ENCODE measurements around the gene AFF3.
A peak's percentile ranks its signal among the peaks of the same experiment; 100 is the strongest.
"Not testable (repeated sequence)": the region's sequence is repeated elsewhere in the genome, so short reads cannot be mapped to it uniquely, and the experiment has no call there.

Gene AFF3, protein sequence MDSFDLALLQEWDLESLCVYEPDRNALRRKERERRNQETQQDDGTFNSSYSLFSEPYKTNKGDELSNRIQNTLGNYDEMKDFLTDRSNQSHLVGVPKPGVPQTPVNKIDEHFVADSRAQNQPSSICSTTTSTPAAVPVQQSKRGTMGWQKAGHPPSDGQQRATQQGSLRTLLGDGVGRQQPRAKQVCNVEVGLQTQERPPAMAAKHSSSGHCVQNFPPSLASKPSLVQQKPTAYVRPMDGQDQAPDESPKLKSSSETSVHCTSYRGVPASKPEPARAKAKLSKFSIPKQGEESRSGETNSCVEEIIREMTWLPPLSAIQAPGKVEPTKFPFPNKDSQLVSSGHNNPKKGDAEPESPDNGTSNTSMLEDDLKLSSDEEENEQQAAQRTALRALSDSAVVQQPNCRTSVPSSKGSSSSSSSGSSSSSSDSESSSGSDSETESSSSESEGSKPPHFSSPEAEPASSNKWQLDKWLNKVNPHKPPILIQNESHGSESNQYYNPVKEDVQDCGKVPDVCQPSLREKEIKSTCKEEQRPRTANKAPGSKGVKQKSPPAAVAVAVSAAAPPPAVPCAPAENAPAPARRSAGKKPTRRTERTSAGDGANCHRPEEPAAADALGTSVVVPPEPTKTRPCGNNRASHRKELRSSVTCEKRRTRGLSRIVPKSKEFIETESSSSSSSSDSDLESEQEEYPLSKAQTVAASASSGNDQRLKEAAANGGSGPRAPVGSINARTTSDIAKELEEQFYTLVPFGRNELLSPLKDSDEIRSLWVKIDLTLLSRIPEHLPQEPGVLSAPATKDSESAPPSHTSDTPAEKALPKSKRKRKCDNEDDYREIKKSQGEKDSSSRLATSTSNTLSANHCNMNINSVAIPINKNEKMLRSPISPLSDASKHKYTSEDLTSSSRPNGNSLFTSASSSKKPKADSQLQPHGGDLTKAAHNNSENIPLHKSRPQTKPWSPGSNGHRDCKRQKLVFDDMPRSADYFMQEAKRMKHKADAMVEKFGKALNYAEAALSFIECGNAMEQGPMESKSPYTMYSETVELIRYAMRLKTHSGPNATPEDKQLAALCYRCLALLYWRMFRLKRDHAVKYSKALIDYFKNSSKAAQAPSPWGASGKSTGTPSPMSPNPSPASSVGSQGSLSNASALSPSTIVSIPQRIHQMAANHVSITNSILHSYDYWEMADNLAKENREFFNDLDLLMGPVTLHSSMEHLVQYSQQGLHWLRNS (N-terminal part only)

DNA sequence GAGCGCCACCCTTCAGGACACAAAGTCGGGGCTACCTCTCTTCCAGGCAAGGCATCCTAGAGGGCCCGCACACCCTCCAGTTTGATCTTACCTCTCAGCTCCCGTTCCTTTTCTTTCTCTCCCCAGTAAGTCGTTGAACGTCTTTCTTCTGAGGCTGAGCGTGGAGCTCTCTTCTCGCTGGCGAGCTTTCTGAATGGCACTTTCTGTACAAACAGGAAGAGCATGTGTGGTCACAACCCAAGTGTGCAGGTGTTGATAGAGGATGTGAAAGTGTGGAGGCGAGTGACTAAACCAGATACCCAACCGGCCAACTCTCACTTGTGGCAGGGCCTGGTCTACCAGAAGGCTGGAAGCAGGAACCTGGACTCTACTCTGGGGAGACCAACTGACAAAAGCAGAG lies at the start of gene AFF3:
Gene AFF3 (minus strand): TSS at position 198 of the 400 bp plus-strand sequence. CDS start 38,136 bp downstream, outside the sequence.
- no peak for DNase-seq (ENCODE audit: low read depth, low spot score)

DNA sequence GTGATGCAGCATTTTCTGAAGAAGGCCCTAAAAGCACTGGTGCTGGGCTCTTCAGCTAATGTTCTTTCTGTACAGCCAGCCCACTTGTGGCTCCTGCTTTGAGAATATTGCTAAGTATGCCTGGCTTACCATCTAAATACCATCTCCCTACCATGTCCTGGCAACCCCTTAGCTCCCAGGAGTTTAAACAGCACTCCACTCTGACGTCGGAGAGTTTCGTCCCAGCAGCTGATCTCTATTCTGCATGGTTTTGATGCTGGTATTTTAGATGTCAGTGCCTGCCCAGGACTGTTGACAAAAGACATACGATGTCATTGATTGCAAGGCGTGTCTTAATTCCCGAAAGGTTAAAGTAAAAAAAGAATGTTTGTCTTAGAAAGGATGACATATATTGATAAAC lies 47.0 kb upstream of the AFF3 start:
- no peak for DNase-seq (ENCODE audit: low read depth, low spot score)

DNA sequence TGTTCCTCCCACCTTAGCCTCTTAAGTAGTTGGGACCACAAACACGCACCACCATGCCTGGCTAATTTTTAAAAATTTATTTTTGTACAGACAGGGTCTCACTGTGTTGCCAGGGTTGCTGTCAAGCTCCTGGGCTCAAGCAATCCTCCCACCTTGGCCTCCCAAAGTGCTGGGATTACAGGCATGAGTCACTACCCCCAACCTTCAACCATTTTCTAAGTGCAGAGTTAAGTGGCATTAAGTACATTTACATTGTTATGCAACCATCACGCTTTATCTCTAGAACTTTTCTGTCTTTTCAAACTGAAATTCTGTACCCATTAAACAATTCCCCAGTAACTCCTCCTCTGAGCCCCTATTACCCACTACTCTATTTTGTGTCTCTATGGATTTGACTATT lies 45.9 kb upstream of the AFF3 start:
- DNase-seq (ENCODE audit: low read depth, low spot score): no peak

DNA sequence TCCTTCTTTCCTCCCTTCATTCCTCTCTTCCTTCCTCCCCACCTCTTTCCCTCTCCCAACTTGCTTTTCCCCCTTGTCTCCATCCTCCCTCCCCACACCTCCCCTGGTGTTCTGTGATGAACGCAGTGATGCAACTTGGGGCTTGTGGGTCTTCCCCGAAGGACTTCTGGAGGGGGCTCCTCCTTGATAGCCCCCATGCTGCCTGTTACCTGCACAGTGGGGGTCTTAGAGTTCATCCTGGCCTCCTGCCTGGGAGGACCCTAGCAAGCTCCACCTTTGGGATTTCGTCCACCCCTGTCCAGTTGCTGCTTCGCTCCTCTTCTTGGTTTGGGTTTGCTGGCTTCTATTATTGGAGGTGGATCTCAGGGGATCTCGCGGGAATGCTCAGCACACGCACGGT lies 43.7 kb upstream of the AFF3 start:
- no peak for DNase-seq (ENCODE audit: low read depth, low spot score)

DNA sequence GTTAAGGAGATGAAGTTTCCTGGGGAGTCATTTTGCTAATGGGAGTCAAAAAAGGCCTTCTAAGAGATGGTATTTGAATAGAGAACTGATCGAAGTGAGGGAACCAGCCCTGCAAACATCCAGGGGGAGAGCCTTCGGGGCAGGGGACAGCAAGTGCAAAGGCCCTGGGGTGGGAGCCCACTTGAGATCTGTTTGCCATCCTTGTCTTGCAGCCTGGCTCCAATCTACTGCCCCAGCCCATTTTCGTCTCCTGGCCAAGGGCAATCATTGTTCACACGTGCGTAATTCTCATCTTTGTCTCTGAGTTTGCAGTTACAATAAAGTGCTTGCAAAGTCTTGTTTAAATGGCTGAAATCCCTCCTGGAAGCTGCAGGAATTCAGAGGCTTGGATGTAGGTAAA lies 43.1 kb upstream of the AFF3 start:
- no peak for DNase-seq (ENCODE audit: low read depth, low spot score)

DNA sequence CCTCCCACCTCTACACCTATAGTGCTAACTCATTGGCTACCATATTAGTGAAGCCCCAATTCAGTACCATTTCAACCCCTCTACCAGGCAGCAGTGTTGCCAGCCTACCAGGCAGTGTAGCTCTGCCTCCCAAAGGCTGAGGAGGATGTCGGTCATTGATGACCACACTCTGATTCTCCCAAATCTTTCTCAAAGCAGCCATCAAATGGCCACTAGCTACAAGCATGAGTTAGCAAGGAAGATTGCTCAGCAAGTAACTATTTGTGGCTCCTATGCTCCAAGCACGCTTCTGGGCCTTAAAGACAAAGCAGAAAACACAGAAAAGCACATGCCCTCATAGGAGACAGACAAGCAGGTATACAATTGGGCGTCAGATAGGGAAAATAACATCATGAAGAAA lies 42.7 kb upstream of the AFF3 start:
- DNase-seq (ENCODE audit: low read depth, low spot score): no peak

DNA sequence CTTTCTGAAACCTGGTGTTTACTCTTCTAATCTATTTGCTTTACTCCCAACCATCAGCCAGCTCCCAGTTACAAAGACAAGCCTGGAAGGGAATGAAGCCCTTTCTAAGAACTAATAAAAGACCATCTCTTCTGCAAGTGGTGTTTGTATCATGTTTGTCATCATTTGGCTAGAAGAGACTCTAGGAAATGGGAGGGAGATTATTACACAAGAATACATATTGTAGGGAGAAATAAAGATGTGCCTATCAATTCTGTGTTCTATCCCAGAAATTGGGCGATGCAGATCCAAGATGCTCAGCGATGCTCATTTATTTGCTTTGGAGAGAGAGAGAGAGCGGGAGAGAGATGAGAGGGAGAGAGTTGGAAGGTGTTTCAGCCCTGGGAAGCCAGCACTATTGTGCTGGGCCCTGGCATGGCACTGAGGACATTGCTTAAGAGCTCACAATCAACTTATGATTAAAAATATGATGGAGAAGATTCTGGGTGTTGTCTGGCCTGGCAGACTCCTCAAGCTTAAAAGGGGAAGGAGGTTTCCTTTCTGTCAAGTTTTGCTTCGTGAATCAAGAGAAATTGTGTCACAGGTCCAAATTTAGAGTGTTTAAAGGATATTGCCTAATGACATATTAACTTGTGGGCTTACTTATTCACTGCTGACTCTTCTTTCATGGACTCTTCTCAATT lies 41.8 kb upstream of the AFF3 start:
- DNase-seq (ENCODE audit: low read depth, low spot score): no peak

DNA sequence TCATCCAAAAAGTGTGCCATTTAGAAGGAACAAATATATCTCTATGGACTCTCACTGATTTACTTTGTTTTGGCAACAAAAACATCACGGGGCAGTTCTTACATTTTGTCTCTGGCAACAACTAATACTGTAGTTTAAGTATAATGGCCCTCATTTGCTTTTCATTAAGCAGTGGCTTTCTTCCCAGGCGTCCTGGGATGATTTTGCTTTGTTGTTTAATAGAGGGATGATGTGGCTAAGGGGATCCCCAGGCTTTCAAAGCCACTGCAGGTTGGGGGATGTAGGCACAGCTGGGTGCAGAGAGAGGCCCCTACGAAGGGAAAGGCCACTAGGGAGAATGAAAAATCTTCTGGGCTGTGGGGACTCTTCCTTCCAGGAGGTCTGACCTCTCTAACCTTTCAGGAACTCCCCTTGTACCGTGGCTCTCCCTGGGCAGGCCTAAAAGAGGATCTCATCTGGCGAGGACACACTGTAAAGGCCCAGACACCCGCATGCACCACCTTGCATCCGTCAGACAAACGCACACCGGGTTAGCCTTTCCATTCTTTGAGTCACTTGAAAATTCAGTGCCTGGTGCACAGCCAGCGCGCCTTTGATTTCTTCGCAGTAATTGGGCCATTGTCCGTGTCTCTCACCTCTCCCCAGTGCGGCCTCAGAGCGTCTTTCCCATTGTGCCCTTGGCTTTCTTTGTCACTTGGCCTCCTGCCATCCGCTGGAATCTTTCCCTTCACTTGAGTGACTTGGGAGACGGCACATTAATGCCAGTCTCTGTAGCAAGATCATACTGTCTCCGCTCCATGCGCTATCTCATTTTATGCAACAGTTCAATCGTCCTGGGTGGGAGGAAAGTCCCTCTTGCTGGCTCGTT lies 40.3 kb upstream of the AFF3 start:
- no peak for DNase-seq (ENCODE audit: low read depth, low spot score)

DNA sequence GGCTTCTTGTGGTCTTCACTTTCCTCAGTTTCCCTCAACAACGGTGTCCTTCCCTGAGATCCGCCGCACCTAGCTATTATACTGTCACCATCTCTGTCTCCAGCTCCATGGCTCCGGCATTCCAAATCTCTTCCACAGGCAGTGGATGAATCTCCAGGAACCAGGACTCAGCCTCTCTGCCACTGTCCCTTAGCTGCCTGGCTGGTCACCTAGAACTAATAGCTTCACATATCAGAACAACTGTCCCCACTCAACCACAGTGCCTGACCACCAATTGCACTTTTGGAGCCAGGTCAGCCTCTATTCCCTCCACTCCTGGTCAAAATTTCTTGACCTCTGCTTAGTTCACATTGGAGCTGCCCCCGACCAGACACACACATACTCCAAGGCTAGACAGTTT lies 38.1 kb upstream of the AFF3 start:
- no peak for DNase-seq (ENCODE audit: low read depth, low spot score)

DNA sequence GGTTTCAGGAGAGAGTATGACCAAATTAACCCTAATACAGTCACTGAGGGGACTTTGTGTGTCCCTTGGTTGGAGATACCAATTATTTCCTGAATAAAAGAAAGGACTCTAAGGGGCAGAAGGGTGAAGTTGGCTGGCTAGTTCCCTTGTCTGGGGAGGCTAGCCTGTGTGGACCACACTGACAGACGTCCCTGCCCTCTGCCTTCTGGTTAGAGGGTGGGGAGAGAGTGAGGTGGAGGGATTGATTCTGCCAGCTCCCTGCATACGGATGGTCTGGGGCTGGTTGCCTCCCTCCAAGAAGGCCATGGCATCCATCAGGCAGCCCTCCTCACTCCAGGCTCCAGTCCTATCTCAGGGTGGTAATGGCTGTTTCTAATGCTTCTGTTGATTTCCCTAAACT lies 37.4 kb upstream of the AFF3 start:
- no peak for DNase-seq (ENCODE audit: low read depth, low spot score)

DNA sequence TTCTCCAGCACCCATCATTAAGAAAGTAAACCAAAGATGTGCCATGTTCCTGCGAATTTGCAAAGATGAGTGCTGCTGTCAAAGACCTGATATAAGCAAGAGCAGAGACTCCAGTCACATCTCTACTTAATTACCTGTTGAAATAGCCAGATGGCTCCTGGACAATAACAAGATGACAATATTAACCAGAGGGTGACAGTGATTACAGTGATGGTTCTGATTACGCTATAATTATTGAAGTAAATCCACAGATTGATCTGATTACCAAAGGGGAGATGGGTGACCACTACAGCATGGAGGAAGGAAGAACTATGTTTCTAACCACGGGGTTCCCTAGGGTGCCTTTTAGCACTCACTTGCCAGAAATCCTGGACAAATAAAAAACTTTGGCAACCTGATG lies 36.5 kb upstream of the AFF3 start:
- DNase-seq (ENCODE audit: low read depth, low spot score): no peak

DNA sequence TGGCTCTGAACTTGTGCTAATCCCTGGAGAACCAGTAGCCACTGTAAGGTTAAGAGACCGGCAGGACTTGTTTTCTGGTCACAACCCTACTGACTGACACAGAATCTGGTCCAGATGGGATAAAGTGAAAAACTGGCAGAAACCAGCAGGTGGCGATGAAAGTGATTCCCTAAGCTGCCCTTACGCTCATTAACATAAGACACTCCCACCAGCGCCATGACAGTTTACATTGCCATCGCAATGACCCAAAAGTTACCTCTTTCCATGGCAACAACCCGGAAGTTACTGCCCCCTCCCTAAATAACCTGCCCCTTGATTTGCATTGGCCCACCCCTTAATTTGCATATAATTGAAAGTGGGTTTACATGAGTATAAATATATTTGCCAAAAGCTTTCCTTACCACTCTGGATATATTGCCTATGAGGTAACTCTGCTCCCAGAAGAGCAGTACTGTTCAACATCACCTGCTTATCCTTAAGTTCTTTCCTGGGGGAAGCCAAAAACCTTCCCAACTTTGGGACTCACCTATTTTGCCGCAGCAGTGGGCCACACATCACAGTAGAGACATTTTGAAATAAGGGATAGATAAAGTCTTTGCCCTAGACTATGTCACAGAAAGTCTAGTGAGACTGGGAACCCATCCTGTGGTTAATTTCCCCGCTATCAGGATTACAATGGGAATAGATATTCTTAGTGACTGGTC lies 35.8 kb upstream of the AFF3 start:
- DNase-seq (ENCODE audit: low read depth, low spot score): peak; percentile 90

DNA sequence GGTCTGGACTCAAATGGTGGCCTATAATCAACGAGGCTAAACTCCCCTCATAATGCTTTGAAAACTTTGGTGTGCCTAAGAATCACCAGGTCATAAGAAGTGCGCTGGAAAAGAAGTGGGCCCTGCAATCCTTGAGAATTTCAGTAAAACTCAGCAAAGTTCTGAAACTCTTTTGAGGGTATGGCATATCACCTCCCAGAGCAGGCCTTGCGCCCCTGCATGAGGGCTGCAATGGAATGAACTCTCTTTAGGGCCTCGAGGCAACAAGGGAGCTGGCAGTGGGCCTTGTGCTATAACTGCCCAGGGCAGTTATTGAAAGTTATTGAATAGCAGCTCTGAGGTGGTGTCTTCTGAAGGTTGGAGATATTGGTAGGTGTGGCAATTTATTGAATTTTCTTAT lies 34.5 kb upstream of the AFF3 start:
- no peak for DNase-seq (ENCODE audit: low read depth, low spot score)

DNA sequence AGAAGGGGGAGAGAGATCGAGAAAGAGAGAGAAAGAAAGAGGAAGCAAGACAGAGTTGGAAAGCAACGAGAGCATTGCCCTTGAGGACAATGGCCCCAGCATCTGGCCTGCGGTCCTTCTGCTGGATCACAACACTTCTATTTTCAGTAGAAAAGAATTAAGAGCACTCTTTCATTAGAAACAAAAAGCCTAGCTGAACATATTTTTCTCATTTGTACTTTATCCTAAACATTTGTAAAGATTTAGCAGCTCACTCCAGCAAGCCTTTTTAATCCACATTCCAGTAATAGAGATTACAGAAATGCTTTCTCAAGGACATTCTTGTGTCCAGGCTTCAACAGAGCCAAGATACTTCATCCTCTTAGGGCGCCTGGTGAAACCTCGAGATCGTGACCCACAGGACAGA lies 31.6 kb upstream of the AFF3 start:
- DNase-seq (ENCODE audit: low read depth, low spot score): no peak

DNA sequence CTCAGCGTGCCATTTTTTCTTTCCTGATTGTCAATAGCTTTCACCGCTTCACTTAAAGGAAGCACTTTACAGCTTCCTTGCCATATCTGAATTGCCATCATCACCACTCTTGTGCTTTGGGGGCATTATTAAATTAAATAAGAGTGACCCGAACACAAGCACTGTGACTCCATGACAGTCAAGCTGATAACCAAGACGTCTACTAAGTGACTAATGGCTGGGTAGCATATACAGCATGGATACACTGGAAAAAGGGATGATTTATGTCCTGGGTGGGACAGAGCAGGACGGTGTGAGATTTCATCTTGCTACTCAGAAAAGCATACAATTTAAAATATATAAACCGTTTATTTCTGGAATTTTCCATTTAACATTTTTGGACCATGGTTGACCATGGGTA lies 24.3 kb upstream of the AFF3 start:
- no peak for DNase-seq (ENCODE audit: low read depth, low spot score)

DNA sequence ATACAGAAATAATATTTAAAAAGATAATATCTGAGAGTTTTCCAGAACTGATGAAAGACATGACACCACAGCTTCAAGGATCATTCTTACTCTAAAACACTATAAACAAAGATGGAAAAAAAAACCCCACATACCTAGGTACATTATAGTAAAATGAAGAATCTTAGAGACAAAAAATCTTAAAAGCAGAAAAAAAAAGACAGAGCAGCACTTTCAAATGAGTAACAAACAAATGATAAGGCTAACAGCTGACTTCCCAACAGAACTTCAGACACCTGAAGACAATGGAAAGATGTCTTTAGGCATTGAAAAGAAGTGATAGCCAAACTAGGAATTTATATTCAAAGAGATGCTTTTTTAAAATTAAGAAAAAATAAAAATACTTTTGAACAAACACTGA lies 21.2 kb upstream of the AFF3 start:
- DNase-seq (ENCODE audit: low read depth, low spot score): no peak

DNA sequence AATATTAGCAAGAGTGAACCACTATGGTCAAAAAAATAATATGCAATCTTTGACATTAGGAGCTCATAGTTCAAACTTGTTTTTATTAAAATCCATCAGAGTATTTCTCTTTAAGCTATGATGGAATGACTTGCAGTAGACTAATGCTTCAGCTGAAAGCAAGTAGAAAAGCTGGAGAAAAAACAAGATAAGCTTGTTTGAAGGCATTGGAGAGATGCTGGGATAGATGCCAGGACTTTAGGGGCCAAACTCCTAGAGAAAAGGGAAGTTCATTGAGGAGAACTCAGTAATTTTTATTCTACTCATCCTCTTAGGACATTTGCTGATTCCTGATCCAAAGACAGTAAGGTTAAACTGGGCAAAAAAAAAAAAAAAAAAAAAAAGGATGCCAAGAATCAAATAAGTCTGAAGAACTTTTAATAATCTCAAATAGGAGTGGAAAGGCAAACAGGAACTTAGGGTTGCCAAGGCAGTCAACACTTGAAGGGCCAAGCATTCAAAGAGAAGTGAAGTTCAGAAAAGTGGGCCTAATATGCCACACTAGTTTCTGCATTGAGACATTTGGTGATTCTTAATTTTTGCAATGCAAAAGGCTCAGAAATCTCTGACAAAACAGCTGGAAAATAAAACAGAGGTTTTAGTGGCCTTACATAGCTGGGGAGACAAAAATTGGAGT lies 19.7 kb upstream of the AFF3 start:
- no peak for DNase-seq (ENCODE audit: low read depth, low spot score)

DNA sequence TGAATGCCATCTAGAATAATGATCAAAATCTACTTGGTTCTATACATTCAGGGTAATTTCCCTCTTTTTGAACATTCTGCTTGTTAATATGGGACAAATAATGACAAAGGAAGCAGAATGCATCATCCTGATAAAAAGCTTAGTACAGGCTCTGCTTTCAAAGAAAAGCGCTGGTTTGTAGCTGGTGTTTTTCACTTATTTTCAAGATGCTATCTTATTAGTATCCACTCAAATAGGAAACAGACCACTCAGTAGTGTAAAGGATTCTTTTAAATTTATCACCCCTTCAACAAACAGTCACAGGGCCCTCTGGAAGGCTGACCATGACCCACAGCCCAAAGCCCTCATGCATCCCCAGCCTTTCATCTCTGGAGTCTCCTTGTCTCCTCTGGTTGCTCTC lies 18.0 kb upstream of the AFF3 start:
- DNase-seq (ENCODE audit: low read depth, low spot score): no peak

DNA sequence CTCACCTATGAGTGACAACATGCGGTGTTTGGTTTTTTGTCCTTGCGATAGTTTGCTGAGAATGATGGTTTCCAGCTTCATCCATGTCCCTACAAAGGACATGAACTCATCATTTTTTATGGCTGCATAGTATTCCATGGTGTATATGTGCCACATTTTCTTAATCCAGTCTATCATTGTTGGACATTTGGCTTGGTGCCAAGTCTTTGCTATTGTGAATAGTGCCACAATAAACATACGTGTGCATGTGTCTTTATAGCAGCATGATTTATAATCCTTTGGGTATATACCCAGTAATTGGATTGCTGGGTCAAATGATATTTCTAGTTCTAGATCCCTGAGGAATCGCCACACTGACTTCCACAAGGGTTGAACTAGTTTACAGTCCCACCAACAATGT lies 9.4 kb upstream of the AFF3 start:
- not testable (repeated sequence) for DNase-seq (ENCODE audit: low read depth, low spot score)
